SK-MEL-5 (cell line): Measurements from ENCODE around the gene LGALS8. TPM values are rescaled to one million over a fixed set of nuclear protein-coding genes. Genes with fewer than 3 reads are reported as not detected.
A peak's percentile ranks its signal among the peaks of the same experiment; 100 is the strongest.
"Not testable (repeated sequence)": the region's sequence is repeated elsewhere in the genome, so short reads cannot be mapped to it uniquely, and the experiment has no call there.

Experiments
- DNase-seq: peaks from one replicate; pipeline ENCODE4 v3.0.0-alpha.2; 2016; ENCODE audit warnings: low read depth, low spot score
- in situ Hi-C: cut with HindIII; loops from 2 replicates; pipeline ENCODE4 v1.10.0; 2016; ENCODE audit warnings: low sequenced_read_pairs, high pct_unique_total_duplicates, low pct_unique_long_range_greater_than_20kb
- polyA plus RNA-seq, 2 experiments: library from polyadenylated mRNA; depleted of rRNA; stranded (reverse); fragments of >200 nt; gene quantifications; 2 replicates each; pipeline ENCODE4 v1.2.3, GENCODE V29; 2015
- total RNA-seq: library from RNA; depleted of rRNA; stranded (reverse); fragments of >200 nt; shearing (Covaris generic); gene quantifications from 2 replicates; pipeline ENCODE4 v1.2.3, GENCODE V29; 2014; rRNA removed

Gene LGALS8
- 60.4 and 62.4 TPM in 2 replicates for total RNA-seq
- 20.4 and 23.1 TPM in 2 replicates for polyA plus RNA-seq (2015; cell fraction: cytosol; rRNA removed)
- polyA plus RNA-seq (2015; cell fraction: nucleus; rRNA removed): 125 and 148 TPM in 2 replicates

DNA sequence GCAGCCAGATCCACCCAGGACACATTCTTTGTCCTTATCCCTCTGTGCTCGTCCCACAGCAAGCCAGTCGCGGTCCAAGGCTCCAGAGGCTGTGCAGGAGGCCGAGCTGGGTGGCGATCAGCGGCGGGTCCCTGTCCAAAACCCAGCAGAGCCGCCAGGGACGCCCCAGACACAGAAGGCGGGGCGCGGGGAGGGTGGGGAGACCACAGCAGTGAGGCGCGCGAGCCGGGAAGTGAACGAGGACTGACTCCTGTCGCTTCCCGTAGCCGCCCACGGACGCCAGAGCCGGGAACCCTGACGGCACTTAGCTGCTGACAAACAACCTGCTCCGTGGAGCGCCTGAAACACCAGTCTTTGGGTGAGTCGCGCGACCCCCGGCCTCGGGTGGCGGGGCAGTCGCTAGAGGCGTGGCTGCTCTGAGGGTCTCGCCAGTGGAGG, at the start of gene LGALS8:
TSS of gene LGALS8 (plus strand) at position 279 of the 438 bp plus-strand sequence. CDS start 2,089 bp downstream, outside the sequence.
- peak; percentile 51 for DNase-seq
- in situ Hi-C loops: no loop called here

- in situ Hi-C loops: no loop called here
- no peak for DNase-seq
These were observed 47.8 kb upstream of the LGALS8 start for GRCh38 chr1:236476019-236476418.

DNA sequence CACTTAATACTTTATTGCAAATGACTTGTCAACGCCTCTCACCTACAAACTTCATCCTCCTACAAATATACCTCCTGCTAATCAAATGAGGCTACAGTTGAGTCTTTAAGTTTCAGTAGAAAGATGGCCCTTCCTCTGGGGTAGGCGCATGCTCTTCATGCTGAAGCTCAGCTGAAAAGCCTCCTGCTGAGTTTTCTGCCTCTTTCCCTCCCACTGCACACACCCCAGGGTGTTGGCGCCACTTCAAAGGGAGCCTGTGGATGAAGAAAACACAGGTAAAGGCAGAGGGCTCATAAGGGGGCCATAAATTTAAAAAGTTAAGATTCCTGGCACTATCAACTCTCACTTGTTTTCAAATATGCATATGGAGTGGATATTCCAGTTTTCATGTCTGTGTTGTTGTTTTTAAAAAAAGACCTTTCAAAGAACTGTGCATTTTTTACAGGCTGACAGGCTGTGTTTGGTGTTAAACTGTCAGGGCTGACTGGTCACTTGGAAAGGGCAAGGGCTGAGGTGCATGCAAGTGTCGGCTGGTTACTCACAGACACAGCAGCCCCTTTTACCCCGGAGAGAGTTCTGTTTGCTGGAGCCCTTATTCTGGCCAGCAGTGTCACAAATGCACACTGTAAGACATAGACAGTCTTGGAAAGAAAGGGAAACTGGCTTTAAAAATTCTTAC, 42.9 kb upstream of the LGALS8 start:
- in situ Hi-C loops: no loop called here

DNA sequence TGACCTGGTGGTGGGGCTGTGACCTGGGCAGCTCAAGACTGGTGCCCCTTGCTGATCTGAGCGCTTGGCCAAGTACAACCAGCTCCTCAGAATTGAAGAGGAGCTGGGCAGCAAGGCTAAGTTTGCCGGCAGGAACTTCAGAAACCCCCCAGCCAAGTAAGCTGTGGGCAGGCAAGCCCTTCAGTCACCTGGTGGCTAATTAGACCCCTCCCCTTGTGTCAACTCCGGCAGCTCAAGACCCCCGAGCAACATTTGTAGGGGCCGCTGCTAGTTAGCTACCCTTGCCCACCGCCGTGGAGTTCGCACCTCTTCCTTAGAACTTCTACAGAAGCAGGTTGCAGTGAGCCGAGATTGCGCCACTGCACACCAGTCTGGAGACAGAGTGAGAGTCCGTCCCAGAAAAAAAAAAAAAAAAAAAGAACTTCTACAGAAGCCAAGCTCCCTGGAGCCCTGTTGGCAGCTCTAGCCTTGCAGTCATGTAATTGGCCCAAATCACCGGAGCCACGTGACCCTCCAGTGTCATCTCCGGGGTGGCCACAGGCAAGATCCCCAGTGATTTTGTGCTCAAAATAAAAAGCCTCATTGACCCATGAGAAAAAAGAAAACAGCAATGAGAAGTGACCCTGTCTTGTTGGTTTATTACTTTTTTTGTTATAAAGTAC, 39.3 kb upstream of the LGALS8 start:
- no peak for DNase-seq
- in situ Hi-C loops: no loop called here

More for the DNA sequence above, 42.9 kb upstream of the LGALS8 start:
- no peak for DNase-seq

- in situ Hi-C loops: no loop called here
- DNase-seq: no peak
These were observed 37.3 kb upstream of the LGALS8 start for GRCh38 chr1:236486356-236487002.

- in situ Hi-C loops, DNase-seq: not testable (repeated sequence)
These were observed 34.6 kb upstream of the LGALS8 start for GRCh38 chr1:236489161-236489560.

- in situ Hi-C loops: no loop called here
- DNase-seq: peak; percentile 73
These were observed 33.9 kb upstream of the LGALS8 start for GRCh38 chr1:236489710-236490377.

GRCh38 chr1:236491469-236492136, 32.2 kb upstream of the LGALS8 start:
- DNase-seq: no peak
- in situ Hi-C loops: no loop called here

DNA sequence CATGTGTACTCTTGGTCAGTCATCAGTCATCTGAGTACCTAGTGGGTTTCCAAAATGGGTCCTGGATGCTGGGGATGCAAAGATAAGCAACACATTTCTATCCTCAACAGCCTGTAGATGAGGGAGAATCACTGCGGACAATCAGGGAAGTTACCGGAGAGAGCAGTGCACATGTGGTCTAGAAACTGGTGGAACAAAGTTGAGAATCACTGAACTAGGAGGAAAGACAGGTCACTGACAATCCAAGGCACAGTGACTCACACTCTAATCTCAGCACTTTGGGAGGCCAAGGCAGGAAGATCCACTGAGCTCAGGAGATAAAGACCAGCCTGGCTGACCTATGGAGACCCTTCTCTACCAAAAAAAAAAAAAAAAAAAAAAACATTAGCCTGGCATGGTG, 31.4 kb upstream of the LGALS8 start:
- in situ Hi-C loops: no loop called here
- no peak for DNase-seq

DNA sequence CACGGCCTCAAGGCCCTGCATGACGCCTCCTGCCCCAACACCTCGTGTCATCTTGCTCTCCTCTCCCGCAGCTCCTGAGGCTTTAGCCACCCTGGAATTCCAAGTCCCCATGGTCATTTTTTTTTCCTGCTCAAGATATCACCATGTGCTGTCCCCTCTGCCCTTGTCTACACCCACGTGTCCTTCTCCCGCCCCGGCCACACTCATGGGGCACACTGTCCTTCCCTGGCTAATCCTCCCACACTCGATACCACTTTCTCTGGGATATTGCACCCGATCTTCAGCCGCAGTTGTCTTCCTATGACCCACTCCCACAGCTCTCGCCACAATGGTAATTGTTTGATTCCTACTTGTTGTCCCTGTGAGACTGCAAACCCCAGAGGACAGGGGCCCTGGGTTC, 29.7 kb upstream of the LGALS8 start:
- DNase-seq: no peak
- in situ Hi-C loops: no loop called here

- DNase-seq: no peak
- in situ Hi-C loops: no loop called here
These were observed 29.0 kb upstream of the LGALS8 start for GRCh38 chr1:236494586-236495466.

DNA sequence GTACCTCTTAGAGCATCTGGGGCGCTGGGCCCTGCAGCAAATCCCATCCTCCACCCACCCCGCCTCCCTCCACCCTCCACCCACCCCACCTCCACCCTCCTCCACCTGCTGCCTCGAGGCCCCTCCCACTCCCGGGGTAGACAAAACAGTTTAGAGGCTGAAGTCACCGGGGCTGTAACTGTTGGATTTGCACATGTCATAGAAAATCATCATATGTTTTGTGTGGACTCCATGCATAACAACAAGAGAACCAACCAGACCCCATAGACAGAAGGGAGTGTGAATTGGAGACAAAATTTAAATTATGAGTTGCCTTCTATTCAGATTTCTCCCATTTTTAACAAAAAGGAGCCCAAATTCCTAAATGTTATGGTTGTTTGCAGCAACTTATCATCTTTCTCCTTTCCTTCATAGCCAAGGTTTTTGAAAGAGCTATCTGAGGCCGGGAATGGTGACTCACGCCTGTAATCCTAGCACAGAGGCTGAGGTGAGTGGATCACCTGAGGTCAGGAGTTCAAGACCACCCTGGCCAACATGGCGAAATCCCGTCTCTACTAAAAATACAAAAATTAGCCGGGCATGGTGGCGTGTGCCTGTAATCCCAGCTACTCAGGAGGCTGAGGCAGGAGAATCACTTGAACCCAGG, 28.2 kb upstream of the LGALS8 start:
- DNase-seq: no peak
- in situ Hi-C loops: no loop called here

DNA sequence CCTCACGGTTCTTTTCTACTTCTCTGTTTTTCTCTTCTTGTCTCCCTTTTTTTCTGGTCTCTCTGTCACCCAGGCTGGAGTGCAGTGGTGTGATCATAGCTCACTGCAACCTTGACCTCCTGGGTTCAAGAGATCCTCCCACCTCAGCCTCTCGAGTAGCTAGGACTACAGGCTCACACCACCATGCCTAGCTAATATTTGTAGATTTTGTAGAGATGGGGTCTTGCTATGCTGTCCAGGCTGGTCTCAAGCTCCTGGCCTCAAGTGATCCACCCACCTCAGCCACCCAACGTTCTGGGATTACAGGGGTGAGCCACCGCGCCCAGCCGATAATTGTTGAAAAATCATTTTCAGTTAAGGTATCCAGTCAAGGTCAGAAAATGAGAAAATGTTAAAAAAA, 25.9 kb upstream of the LGALS8 start:
- DNase-seq: no peak
- in situ Hi-C loops: no loop called here

- no peak for DNase-seq
- in situ Hi-C loops: no loop called here
These were observed 22.7 kb upstream of the LGALS8 start for GRCh38 chr1:236501093-236501492.

DNA sequence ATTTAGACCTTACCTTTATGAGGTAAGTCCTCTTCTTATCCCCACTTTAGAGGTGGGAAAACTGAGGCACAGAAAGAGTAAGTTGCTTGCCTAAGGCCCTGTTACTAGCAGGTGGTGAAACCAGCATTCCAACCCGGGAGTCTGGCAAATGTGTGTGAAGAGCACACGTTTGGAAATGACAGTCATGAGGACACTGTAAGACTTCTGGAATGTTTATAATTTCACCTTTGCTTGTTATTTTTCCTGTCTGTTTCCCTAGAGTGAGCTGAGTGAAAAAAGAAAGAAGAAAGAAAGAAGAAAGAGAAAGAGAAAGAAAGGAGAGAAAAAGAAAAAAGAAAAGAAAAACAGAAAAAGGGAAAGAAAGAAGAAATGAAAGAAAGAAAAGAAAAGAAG, 21.2 kb upstream of the LGALS8 start:
- peak; percentile 4 for DNase-seq
- in situ Hi-C loops: no loop called here

DNA sequence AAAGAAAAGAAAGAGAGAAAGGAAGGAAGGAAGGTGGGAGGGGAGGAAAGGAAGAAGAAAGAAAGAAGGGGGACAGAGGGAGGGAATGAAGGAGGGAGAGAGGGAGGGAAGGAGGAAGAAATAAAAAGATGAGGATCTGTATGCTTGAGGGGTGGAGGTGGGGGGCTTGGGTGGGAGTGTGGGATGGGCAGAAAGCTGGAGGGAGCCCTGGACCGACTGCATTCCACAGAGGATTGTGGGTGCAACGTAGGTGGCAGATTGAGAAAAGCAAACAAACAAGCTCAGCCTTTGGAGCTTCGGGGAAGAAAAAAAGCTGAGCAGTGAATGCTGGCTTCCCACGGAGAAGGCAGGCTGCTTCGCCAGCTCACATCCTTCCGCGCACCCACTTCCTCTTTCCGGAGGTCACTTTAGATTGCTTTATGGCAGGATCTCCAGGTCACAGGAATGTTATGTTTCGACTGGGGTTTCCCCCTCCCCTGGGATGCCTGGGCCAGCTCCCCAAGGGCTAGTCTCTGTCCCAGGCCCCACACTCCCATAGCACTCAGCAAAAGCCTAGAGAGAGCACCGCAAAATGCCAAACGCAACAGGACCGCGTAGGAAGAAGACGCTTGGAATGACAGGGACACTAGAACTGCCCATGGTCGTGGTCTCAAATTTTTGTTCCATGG, 20.7 kb upstream of the LGALS8 start:
- in situ Hi-C loops: no loop called here
- peak; percentile 21 for DNase-seq
